DND-41 (cell line): Measurements from ENCODE around the gene VAV2.

Experiments used
- EZH2 ChIP-seq: IDR thresholded peaks from 3 replicates; pipeline ENCODE4 v1.6.1; 2012; ENCODE audit warnings: borderline replicate concordance, low read depth, mild to moderate bottlenecking, moderate library complexity, low read length, inconsistent platforms; ENCODE audit not compliant: severe bottlenecking
- TF ChIP-seq, protein P1 (sequence below): IDR thresholded peaks from 2 replicates; pipeline ENCODE4 v1.5.1; 2012; ENCODE audit warnings: borderline replicate concordance, low read length, moderate library complexity, mild to moderate bottlenecking; ENCODE audit not compliant: poor library complexity, severe bottlenecking; ENCODE audit errors: extremely low read depth

DNA sequence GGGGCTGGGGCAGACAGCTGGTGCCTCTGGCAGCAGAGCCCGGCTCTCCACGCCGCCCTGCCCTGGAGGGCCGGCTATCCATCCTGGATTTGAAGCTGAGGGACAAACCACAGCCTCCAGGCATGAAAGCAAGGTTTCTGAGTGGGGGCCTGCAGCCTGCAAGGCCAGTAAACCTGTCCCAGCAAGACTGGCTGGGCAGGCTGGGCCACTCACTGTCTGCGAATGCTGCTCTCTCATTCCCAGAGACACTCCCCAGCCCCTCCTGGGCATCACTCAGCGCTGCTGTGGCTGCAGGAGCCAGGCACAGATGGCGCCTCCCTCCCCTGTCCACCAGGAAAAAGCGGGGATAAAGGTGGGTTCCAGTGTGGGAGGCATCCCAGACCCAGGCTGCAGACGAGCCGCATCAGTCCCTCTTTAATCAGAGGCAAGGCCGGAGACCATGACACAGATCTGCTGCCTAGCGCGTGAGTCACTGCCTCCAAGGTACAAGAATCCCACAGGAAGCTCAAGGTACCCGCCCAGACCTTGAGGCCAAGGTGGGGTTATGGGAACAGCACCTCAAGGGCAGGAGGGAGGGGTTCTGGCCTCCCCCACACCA, 118.0 kb downstream of the VAV2 start:
- TF ChIP-seq, protein P1, sequence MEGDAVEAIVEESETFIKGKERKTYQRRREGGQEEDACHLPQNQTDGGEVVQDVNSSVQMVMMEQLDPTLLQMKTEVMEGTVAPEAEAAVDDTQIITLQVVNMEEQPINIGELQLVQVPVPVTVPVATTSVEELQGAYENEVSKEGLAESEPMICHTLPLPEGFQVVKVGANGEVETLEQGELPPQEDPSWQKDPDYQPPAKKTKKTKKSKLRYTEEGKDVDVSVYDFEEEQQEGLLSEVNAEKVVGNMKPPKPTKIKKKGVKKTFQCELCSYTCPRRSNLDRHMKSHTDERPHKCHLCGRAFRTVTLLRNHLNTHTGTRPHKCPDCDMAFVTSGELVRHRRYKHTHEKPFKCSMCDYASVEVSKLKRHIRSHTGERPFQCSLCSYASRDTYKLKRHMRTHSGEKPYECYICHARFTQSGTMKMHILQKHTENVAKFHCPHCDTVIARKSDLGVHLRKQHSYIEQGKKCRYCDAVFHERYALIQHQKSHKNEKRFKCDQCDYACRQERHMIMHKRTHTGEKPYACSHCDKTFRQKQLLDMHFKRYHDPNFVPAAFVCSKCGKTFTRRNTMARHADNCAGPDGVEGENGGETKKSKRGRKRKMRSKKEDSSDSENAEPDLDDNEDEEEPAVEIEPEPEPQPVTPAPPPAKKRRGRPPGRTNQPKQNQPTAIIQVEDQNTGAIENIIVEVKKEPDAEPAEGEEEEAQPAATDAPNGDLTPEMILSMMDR, result no peak
- no peak for TF ChIP-seq EZH2
